Activated CD4-positive, alpha-beta memory T cell treated with anti-CD3 and anti-CD28 coated beads, Interleukin-2, amount 10 ng/mL, durations not matched to agents 7 days and 5 days (primary cell): Measurements from ENCODE around the gene TMEM174. TPM values are rescaled to one million over a fixed set of nuclear protein-coding genes. Genes with fewer than 3 reads are reported as not detected.

Source experiments
- CTCF ChIA-PET: fragments of 350-600 bp; sonication (Branson Sonifier 250); formaldehyde crosslinking; loops from one replicate; lab custom pipeline; 2021; ENCODE audit warnings: antibody characterized with exemption, inconsistent platforms; lab: Charles Lee
- POLR2A ChIA-PET: fragments of 350-600 bp; sonication (Branson Sonifier 250); formaldehyde crosslinking; loops from one replicate; lab custom pipeline; 2021; ENCODE audit warnings: antibody characterized with exemption; lab: Charles Lee
- DNase-seq: peaks from one replicate; pipeline ENCODE4 v3.0.0-alpha.2; 2020
- H3K27ac Mint-ChIP-seq: one replicate; pipeline ENCODE4 v1.8.0; 2021; ENCODE audit warnings: mild to moderate bottlenecking, mixed read lengths
- H3K27me3 Mint-ChIP-seq: one replicate; pipeline ENCODE4 v1.8.0; 2021; ENCODE audit warnings: mixed read lengths
- H3K36me3 Mint-ChIP-seq: one replicate; pipeline ENCODE4 v1.8.0; 2021; ENCODE audit warnings: low read depth, mixed read lengths
- H3K4me1 Mint-ChIP-seq: one replicate; pipeline ENCODE4 v1.8.0; 2021; ENCODE audit warnings: mixed read lengths
- H3K4me3 Mint-ChIP-seq: one replicate; pipeline ENCODE4 v1.8.0; 2021; ENCODE audit warnings: mild to moderate bottlenecking, mixed read lengths
- H3K9me3 Mint-ChIP-seq: one replicate; pipeline ENCODE4 v1.8.0; 2021; ENCODE audit warnings: mixed read lengths
- total RNA-seq, 2 experiments: library from RNA; stranded (reverse); gene quantifications; one replicate each; pipeline ENCODE4 v1.2.3, GENCODE V29; 2021

TMEM174 gene
- total RNA-seq, 2 experiments from 2014 or later = not detected

DNA sequence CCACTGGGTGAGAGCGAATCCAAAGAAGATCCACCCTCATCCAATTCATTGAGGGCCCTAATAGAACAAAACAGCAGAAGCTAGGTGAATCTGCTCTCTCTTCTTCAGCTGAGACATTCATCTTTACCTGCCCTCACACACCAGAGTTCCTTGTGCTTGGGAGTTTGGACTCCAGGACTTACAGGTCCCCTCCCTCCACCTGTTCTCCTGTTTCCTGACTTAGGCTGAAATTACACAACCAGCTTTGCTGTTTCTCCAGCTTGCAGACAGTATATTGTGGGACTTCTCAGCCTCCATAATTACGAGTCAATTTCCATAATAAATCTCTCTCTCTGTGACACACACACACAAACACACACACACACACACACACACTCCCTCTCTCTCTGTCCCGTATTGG lies 33.5 kb upstream of the TMEM174 start:
- peaks cover 48% of the 10 kb centered on the region for H3K27me3 Mint-ChIP-seq
- no peak overlapping the region for H3K4me3 Mint-ChIP-seq
- DNase-seq = no peak
- no peaks in the 10 kb centered on the region for H3K4me1 Mint-ChIP-seq
- CTCF ChIA-PET = no interaction called here
- no peak overlapping the region for H3K27ac Mint-ChIP-seq
- POLR2A ChIA-PET = no interaction called here
- no peaks in the 10 kb centered on the region for H3K36me3 Mint-ChIP-seq
- no peaks in the 10 kb centered on the region for H3K9me3 Mint-ChIP-seq

DNA sequence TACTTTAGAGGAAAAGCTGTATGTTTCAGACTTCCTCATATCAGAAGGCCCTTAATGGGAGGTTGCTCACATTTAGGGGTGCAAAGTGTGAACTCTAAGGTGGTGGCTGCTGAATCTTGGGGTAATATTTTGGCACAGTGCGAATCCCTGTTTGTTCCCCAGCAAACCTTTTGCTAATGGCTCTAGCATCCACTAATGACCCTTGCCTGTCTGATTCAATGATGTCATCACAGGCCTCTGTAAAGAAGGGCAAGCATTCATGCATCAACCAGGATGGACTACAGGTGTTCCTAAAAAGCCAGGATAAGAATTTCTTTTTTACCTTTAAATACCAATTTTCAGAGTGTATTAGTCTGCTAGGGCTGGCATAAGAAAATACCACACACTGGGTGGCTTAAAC lies 32.2 kb upstream of the TMEM174 start:
- no peak for DNase-seq
- peaks cover 49% of the 10 kb centered on the region for H3K27me3 Mint-ChIP-seq
- H3K27ac Mint-ChIP-seq = no peak overlapping the region
- no peaks in the 10 kb centered on the region for H3K9me3 Mint-ChIP-seq
- no peak overlapping the region for H3K4me3 Mint-ChIP-seq
- no peaks in the 10 kb centered on the region for H3K4me1 Mint-ChIP-seq
- POLR2A ChIA-PET = no interaction called here
- H3K36me3 Mint-ChIP-seq = no peaks in the 10 kb centered on the region
- CTCF ChIA-PET = no interaction called here

- H3K4me3 Mint-ChIP-seq = no peak overlapping the region
- no peak for DNase-seq
- no peaks in the 10 kb centered on the region for H3K4me1 Mint-ChIP-seq
- H3K27me3 Mint-ChIP-seq = peaks cover 58% of the 10 kb centered on the region
- no peaks in the 10 kb centered on the region for H3K9me3 Mint-ChIP-seq
- POLR2A ChIA-PET = no interaction called here
- no peak overlapping the region for H3K27ac Mint-ChIP-seq
- CTCF ChIA-PET = no interaction called here
- H3K36me3 Mint-ChIP-seq = no peaks in the 10 kb centered on the region
Measured at GRCh38 chr5:73142035-73142434, 31.0 kb upstream of the TMEM174 start.

DNA sequence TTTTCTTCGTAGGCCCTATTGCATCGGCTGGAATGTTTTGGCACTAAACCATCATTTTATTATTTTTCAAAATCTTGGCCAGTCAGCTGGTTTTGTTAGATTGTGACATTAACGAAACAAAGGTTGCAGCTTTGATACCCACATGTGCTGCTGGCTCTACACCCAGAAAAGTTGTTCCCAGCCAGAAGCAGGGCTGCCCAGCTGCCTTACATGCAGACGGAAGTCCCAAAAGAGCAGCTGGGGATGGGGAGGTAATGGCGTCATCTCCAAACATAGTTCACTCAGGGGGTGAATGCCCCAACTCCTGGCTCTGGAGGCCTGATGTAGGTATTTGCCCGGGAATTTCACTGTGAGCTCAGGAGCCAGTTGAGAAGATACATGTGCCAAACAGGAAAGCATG lies 29.3 kb upstream of the TMEM174 start:
- Mint-ChIP-seq H3K9me3 (no peaks in the 10 kb centered on the region), H3K4me3 (no peak overlapping the region), H3K36me3 (no peaks in the 10 kb centered on the region), H3K4me1 (no peaks in the 10 kb centered on the region), H3K27me3 (peaks cover 58% of the 10 kb centered on the region), H3K27ac (no peak overlapping the region)
- POLR2A ChIA-PET = no interaction called here
- DNase-seq = no peak
- CTCF ChIA-PET = interaction anchor here (0.6 kb wide), 1 partner anchor 60 kb away, joined by 3 read pairs; no protein-coding TSS in a partner anchor

DNA sequence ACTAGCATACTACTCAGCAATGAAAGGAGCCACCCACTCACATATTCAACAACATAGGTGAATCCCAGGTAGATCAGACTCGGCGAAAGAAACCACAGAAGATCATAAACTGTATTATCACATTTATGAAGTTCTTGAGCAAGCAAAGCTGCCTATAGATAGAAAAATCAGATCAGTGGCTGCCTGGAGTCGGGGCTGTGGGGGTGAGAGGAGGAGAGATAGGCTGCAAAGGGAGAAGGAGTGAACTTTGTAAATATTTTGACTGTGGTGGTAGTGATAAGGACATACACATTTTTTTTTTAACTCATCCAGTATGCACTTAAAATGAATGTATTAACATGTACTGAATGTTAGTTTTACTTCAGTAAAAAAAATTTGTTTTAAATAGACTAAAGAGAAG lies 23.5 kb upstream of the TMEM174 start:
- ChIA-PET CTCF (no interaction called here), POLR2A (no interaction called here)
- Mint-ChIP-seq H3K9me3 (no peaks in the 10 kb centered on the region), H3K4me1 (no peaks in the 10 kb centered on the region), H3K27me3 (peaks cover 74% of the 10 kb centered on the region), H3K27ac (no peak overlapping the region), H3K36me3 (no peaks in the 10 kb centered on the region), H3K4me3 (no peak overlapping the region)
- DNase-seq = no peak

- POLR2A ChIA-PET = no interaction called here
- CTCF ChIA-PET = no interaction called here
Measured at GRCh38 chr5:73150876-73151275, 22.1 kb upstream of the TMEM174 start.

DNA sequence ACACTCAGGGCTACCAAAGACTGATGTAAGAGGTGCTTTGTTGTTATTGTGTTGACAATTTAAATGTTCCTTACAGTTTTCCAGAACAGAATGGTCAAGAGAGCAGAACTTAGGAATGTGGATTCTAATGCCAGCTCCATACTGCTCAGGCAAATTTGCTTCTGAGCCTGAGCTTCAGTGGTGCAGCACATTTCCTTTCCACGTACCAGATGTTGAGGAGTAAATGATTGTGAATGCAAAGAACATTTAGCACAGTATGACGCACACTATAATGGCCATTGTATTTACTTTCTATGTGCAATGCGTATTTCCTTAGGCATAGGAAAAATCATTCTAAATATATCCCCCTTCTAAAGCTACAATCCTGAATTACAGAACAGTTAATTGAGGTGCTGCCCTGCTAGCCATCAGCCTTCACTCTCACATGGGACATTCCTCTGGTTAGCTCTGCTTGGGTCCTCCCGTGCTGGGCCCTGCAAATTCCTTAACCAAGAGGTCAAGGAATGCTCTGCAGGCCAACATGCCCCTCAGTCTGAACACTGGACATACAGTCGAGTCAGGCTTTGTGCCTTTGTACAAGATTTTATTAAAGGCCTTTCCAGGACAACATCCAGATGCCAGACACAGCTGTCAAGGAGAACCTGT lies 21.1 kb upstream of the TMEM174 start:
- H3K9me3 Mint-ChIP-seq = no peaks in the 10 kb centered on the region
- no peak for DNase-seq
- no peak overlapping the region for H3K27ac Mint-ChIP-seq
- ChIA-PET POLR2A (no interaction called here), CTCF (no interaction called here)
- peaks cover 80% of the 10 kb centered on the region for H3K27me3 Mint-ChIP-seq
- H3K4me1 Mint-ChIP-seq = no peaks in the 10 kb centered on the region
- H3K36me3 Mint-ChIP-seq = no peaks in the 10 kb centered on the region
- H3K4me3 Mint-ChIP-seq = no peak overlapping the region

More at GRCh38 chr5:73150876-73151275, 22.1 kb upstream of the TMEM174 start:
- DNase-seq = no peak
- no peaks in the 10 kb centered on the region for H3K4me1 Mint-ChIP-seq
- H3K4me3 Mint-ChIP-seq = no peak overlapping the region
- H3K27me3 Mint-ChIP-seq = peaks cover 77% of the 10 kb centered on the region
- H3K9me3 Mint-ChIP-seq = no peaks in the 10 kb centered on the region
- H3K27ac Mint-ChIP-seq = no peak overlapping the region
- no peaks in the 10 kb centered on the region for H3K36me3 Mint-ChIP-seq

DNA sequence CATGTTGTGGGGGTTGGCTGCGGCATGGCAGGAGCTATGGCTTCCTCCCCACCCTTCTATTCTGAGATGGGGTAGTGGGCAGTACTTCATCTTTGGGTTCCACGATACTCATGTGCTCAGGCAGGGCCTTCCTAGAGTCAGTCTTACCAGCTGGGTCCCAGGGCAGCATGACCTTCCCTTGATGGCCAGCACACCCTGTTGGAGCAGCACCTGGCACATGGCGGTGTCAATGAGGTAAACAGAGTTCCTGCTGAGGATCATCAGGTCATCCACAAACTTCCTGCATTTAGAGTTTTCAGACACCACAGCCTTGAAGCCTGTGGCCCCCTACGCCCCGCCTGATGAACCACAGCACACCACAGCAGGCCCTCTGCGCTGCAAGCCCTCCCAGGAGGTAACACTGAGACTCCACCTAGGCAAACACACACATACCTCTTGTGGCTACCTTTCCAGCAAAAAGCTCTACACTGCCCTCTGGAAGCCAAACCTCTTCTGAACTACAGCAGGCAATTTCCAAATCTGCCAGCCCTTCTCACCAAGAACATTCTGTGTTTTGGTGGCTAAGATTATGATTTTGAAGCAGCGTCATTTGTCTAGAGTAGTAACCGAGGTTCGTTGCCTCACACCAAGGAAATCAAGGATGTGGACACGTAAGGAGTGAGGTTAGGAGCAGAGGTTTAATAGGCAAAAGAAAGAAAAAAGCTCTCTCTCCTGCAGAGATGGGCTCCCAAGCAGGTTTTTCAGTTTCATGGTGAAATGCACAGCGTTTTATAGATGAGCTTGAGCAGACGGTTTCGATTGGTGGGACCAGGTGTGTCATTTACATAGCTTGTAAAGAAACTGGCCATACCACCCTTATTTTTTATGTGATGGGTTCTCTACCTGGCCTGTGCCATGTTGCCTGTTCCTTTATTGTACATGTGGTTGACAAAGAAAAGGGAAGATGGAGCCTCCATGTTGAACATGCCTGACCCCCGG lies 20.3 kb upstream of the TMEM174 start:
- POLR2A ChIA-PET = no interaction called here
- Mint-ChIP-seq H3K27me3 (peaks cover 81% of the 10 kb centered on the region), H3K27ac (no peak overlapping the region), H3K36me3 (no peaks in the 10 kb centered on the region), H3K4me3 (no peak overlapping the region), H3K9me3 (no peaks in the 10 kb centered on the region), H3K4me1 (no peaks in the 10 kb centered on the region)
- no peak for DNase-seq
- CTCF ChIA-PET = no interaction called here

DNA sequence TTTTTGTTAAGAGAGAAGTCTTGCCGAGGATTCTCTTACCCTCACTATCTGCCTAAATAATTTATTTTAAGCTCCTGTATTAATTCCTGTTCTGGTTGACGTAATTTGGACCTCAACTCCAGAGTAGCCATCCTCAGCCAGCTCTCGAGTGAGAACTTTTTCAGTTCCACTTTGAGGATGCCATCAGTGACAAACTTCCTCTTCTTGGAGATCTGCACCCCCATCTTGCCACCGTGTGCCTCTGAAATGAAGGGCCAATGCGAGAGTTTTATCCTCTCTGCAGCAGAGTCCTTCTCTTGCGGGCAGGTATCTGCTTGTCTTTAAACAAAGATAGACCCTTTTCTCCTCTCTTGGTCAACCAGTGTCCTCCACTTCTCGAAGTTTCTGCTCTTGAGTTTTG lies 19.5 kb upstream of the TMEM174 start:
- POLR2A ChIA-PET = no interaction called here
- Mint-ChIP-seq H3K27ac (no peak overlapping the region), H3K4me3 (no peak overlapping the region), H3K4me1 (no peaks in the 10 kb centered on the region), H3K9me3 (no peaks in the 10 kb centered on the region), H3K36me3 (no peaks in the 10 kb centered on the region), H3K27me3 (peaks cover 86% of the 10 kb centered on the region)
- CTCF ChIA-PET = no interaction called here
- DNase-seq = no peak

GRCh38 chr5:73154208-73155006 lies 18.6 kb upstream of the TMEM174 start:
- Mint-ChIP-seq H3K27me3 (peaks cover 87% of the 10 kb centered on the region), H3K9me3 (no peaks in the 10 kb centered on the region), H3K36me3 (no peaks in the 10 kb centered on the region), H3K4me3 (no peak overlapping the region), H3K27ac (no peak overlapping the region), H3K4me1 (peaks cover 4% of the 10 kb centered on the region)
- POLR2A ChIA-PET = no interaction called here
- CTCF ChIA-PET = no interaction called here
- no peak for DNase-seq

GRCh38 chr5:73155271-73156222 lies 17.4 kb upstream of the TMEM174 start:
- DNase-seq = no peak
- Mint-ChIP-seq H3K27me3 (peaks cover 86% of the 10 kb centered on the region), H3K27ac (no peak overlapping the region), H3K9me3 (no peaks in the 10 kb centered on the region), H3K4me1 (peaks cover 16% of the 10 kb centered on the region), H3K4me3 (no peak overlapping the region), H3K36me3 (no peaks in the 10 kb centered on the region)
- ChIA-PET CTCF (no interaction called here), POLR2A (interaction anchor here (1.3 kb wide), 1 partner anchor 13 kb away, joined by 3 read pairs; no protein-coding TSS in a partner anchor)
